Measurements from ENCODE around the gene ISY1. TPM values are rescaled to one million over a fixed set of nuclear protein-coding genes. Genes with fewer than 3 reads are reported as not detected.
"Not testable (repeated sequence)": the region's sequence is repeated elsewhere in the genome, so short reads cannot be mapped to it uniquely, and the experiment has no call there.

Gene ISY1
- total and polyA plus RNA-seq, 2 of the 4 experiments (the other 2 are of a cell fraction) = 28.5 to 31.5 TPM

DNA sequence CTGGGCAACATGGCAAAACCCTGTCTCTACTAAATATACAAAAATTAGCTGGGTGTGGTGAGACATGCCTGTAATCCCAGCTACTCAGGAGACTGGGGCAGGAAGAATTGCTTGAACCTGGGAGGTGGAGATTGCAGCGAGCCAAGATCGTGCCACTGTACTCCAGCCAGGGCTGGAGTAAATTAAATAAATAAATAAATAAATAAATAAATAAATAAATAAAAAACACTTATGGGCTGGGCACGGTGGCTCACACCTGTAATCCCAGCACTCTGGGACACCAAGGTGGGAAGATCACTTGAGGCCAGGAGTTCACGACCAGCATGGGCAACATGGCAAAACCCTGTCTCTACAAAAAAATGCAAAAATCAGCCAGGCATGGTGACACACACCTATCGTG lies 19.9 kb downstream of the ISY1 start:
- H3K4ac ChIP-seq (ENCODE audit: low read depth, low read length); H2AFZ ChIP-seq (replicated peaks; ENCODE audit: low read length, poor library complexity); H4K20me1 ChIP-seq (ENCODE audit: insufficient read depth, low read length); H3K23ac ChIP-seq (ENCODE audit: low read depth, low read length); intact Hi-C loops (cut with micrococcal nuclease); DNase-seq; H3K79me1 ChIP-seq (ENCODE audit: low read depth in 1 of 2, low read length in 2 of 2); H4K91ac ChIP-seq (ENCODE audit: insufficient read depth, low read depth, low read length); H3K9me1 ChIP-seq (ENCODE audit: insufficient read depth, low read length); H3K27ac ChIP-seq (ENCODE audit: insufficient read depth, low read length); H3K4me2 ChIP-seq (ENCODE audit: low read depth, low read length); H3K14ac ChIP-seq (replicated peaks; ENCODE audit: low read depth, low read length); H2BK20ac ChIP-seq (ENCODE audit: low read depth, low read length); dilution Hi-C loops (cut with HindIII; ENCODE audit: low sequenced_read_pairs, unreplicated experiment); BruUV-seq (replicated peaks); in situ Hi-C loops (cut with MboI; ENCODE audit: low sequenced_read_pairs); H3K27me3 ChIP-seq (ENCODE audit: control insufficient read depth, insufficient read depth, low read length); H3K9me3 ChIP-seq (ENCODE audit: control insufficient read depth, insufficient read depth, low read length); POLR2A ChIA-PET (ENCODE audit: unreplicated experiment); H3K9ac ChIP-seq (ENCODE audit: low read depth, low read length); H2BK120ac ChIP-seq (ENCODE audit: low read depth, low read length); H4K8ac ChIP-seq (ENCODE audit: low read depth in 2 of 2, low read length in 2 of 2); H3K4me1 ChIP-seq (ENCODE audit: control insufficient read depth, insufficient read depth, low read length); H3K18ac ChIP-seq (ENCODE audit: low read depth, low read length); H3K4me3 ChIP-seq (ENCODE audit: insufficient read depth, low read depth, low read length); H4K5ac ChIP-seq (ENCODE audit: low read depth, low read length); H2BK5ac ChIP-seq (ENCODE audit: low read depth, low read length, poor library complexity, severe bottlenecking); H2AK9ac ChIP-seq (replicated peaks; ENCODE audit: low read depth, low read length, poor library complexity); H2BK15ac ChIP-seq (ENCODE audit: low read depth, low read length); H3K56ac ChIP-seq (ENCODE audit: extremely low read depth, insufficient read depth, low read length); H2AK5ac ChIP-seq (ENCODE audit: low read depth, low read length); ATAC-seq (ENCODE audit: low read depth): not testable (repeated sequence)
- CTCF ChIA-PET = interaction anchor here (0.7 kb wide), 1 partner anchor 113 kb away, joined by 3 read pairs; no protein-coding TSS in a partner anchor
- H3K36me3 ChIP-seq (ENCODE audit: control insufficient read depth, insufficient read depth, low read length) = peaks cover 29% of the 10 kb centered on the region
- 100% methylated on average over 1 of the region's 5 CpGs; no CpG with 5 or more reads in 1 of the 2 experiments for WGBS, 2 experiments (ENCODE audit: extremely low coverage in 2 of 2, insufficient read length in 1 of 2)
